Keratinocyte (primary cell): ENCODE results near the gene FBXW9. TPM values are rescaled to one million over a fixed set of nuclear protein-coding genes. Genes with fewer than 3 reads are reported as not detected.

Experiments
- DNase-seq: peaks from one replicate; pipeline ENCODE4 v3.0.0-alpha.2; 2011; ENCODE audit warnings: low read depth, missing footprints, low spot score
- FAIRE-seq: peaks from 2 replicates; lab custom pipeline; 2011; peaks lifted over from hg19 to GRCh38; lab: Jason Lieb, UNC
- H2AFZ ChIP-seq: 2 replicates; pipeline ENCODE4 v1.6.0; 2012; ENCODE audit warnings: low read length, control low read depth, inconsistent platforms; ENCODE audit not compliant: control insufficient read depth
- H3K27ac ChIP-seq: 2 replicates; pipeline ENCODE4 v1.5.1; 2011; ENCODE audit warnings: low read length; ENCODE audit not compliant: control insufficient read depth, insufficient read depth
- H3K27me3 ChIP-seq: 3 replicates; pipeline ENCODE4 v1.6.0; 2011; ENCODE audit warnings: low read length; ENCODE audit not compliant: control insufficient read depth, insufficient read depth; ENCODE audit errors: extremely low read depth
- H3K36me3 ChIP-seq, 2 experiments: 2 replicates in 1 of 2; 3 replicates in 1 of 2; pipeline ENCODE4 v1.5.1; 2011; ENCODE audit warnings: low read length in 2 of 2, mild to moderate bottlenecking in 1 of 2; ENCODE audit not compliant: control insufficient read depth in 2 of 2, insufficient read depth in 2 of 2; ENCODE audit errors: extremely low read depth in 1 of 2
- H3K4me1 ChIP-seq: 3 replicates; pipeline ENCODE4 v1.5.1; 2011; ENCODE audit warnings: low read length; ENCODE audit not compliant: control insufficient read depth, insufficient read depth; ENCODE audit errors: extremely low read depth
- H3K4me2 ChIP-seq: 3 replicates; pipeline ENCODE4 v1.6.0; 2011; ENCODE audit warnings: low read depth, low read length; ENCODE audit not compliant: control insufficient read depth, insufficient read depth; ENCODE audit errors: extremely low read depth
- H3K4me3 ChIP-seq, 3 experiments: fragments of 200-600 bp in 1 of 3; sonication (generic) in 1 of 3; 2 replicates in 2 of 3; 3 replicates in 1 of 3; pipeline ENCODE4 v1.5.1; 2011 to 2016; ENCODE audit warnings: low read length in 3 of 3, mild to moderate bottlenecking in 3 of 3, control low read depth in 2 of 3, inconsistent platforms in 1 of 3, low read depth in 1 of 3, mixed read lengths in 1 of 3, mixed run types in 1 of 3, moderate library complexity in 1 of 3; ENCODE audit not compliant: control insufficient read depth in 2 of 3, insufficient read depth in 2 of 3; ENCODE audit errors: extremely low read depth in 1 of 3
- H3K79me2 ChIP-seq: 2 replicates; pipeline ENCODE4 v1.6.0; 2012; ENCODE audit warnings: low read length; ENCODE audit not compliant: control insufficient read depth, insufficient read depth
- H3K9ac ChIP-seq: 3 replicates; pipeline ENCODE4 v1.6.0; 2011; ENCODE audit warnings: low read length; ENCODE audit not compliant: control insufficient read depth, insufficient read depth; ENCODE audit errors: extremely low read depth
- H3K9me1 ChIP-seq: 3 replicates; pipeline ENCODE4 v1.6.0; 2011; ENCODE audit warnings: low read length; ENCODE audit not compliant: control insufficient read depth, insufficient read depth; ENCODE audit errors: extremely low read depth
- H3K9me3 ChIP-seq: 2 replicates; pipeline ENCODE4 v1.5.1; 2012; ENCODE audit warnings: low read depth, low read length; ENCODE audit not compliant: control insufficient read depth
- H4K20me1 ChIP-seq: 3 replicates; pipeline ENCODE4 v1.6.0; 2011; ENCODE audit warnings: low read length; ENCODE audit not compliant: control insufficient read depth, insufficient read depth; ENCODE audit errors: extremely low read depth
- EZH2 ChIP-seq: IDR thresholded peaks from one replicate; pipeline ENCODE4 v1.6.1; 2012; ENCODE audit warnings: inconsistent platforms, mild to moderate bottlenecking, low read length, moderate library complexity
- dilution Hi-C: fragments of 300-500 bp; cut with MboI; formaldehyde crosslinking; loops from one replicate; pipeline ENCODE4 v1.7.0; 2020; ENCODE audit warnings: low sequenced_read_pairs; ENCODE audit not compliant: extremely low pct_ligation_motif_present
- polyA plus RNA-seq, 5 experiments: library from polyadenylated mRNA; depleted of rRNA in 3 of 5; stranded (reverse) in 3 of 5; stranded (forward) in 1 of 5; unstranded in 1 of 5; fragments of >200 nt; gene quantifications; 1 replicate in 1 of 5; 2 replicates in 3 of 5; 3 replicates in 1 of 5; pipeline versions ENCODE4 v1.2.1 to v1.2.3, GENCODE V29; 2011 to 2012; ENCODE audit warnings: missing spikeins in 2 of 5, low read depth in 1 of 5, low replicate concordance in 1 of 5
- TF ChIP-seq, protein P1 (sequence below), 3 experiments: IDR thresholded peaks in 1 of 3; conservative IDR thresholded peaks in 1 of 3; optimal IDR thresholded peaks in 1 of 3; 2 replicates in 2 of 3; 3 replicates in 1 of 3; pipeline versions ENCODE3 to v1.5.1; 2011; ENCODE audit warnings: low read length in 3 of 3, mild to moderate bottlenecking in 3 of 3, moderate library complexity in 2 of 3, control low read depth in 1 of 3, inconsistent platforms in 1 of 3; ENCODE audit not compliant: insufficient read depth in 2 of 3; ENCODE audit errors: extremely low read depth in 1 of 3

Gene FBXW9
- polyA plus RNA-seq, 1 donor (not counting 4 experiments of a cell fraction or from before 2014, with no cell fraction given) = 5.6 TPM

DNA sequence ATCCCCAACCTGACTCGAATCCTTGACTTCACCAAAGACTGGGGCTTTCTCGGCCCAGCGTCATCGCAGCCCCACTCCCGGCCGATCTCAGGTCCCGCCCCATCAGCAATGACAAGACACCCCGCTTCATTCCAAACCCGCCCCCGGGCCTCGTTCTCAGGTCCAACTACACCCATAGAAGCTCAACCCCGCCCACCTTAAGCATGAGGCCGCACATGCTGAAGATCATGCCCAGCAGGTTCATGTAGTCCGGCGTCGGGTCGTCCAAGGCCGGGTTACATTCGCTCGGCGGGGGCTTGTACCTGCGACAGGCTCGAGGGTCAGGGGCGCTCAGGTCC, 27.5 kb downstream of the FBXW9 start:
- DNase-seq = peak; percentile 59
- peak overlapping the region; percentile 92 for H2AFZ ChIP-seq
- H3K27me3 ChIP-seq = no peaks in the 10 kb centered on the region
- H3K79me2 ChIP-seq = peaks cover 46% of the 10 kb centered on the region
- H3K4me3 ChIP-seq = peak overlapping the region; percentile 68 to 100 (median 91)
- H3K4me2 ChIP-seq = peak overlapping the region; percentile 95
- no peaks in the 10 kb centered on the region for H3K9me3 ChIP-seq
- peaks cover 34% of the 10 kb centered on the region for H3K4me1 ChIP-seq
- FAIRE-seq = no peak
- peak overlapping the region; percentile 94 for H3K9ac ChIP-seq
- H3K36me3 ChIP-seq = peaks cover 10 to 19% of the 10 kb centered on the region in 2 experiments
- no peaks in the 10 kb centered on the region for H4K20me1 ChIP-seq
- dilution Hi-C loops = no loop called here
- H3K27ac ChIP-seq = peak overlapping the region; percentile 99
- no peaks in the 10 kb centered on the region for H3K9me1 ChIP-seq
- TF ChIP-seq EZH2 = no peak
- TF ChIP-seq, protein P1, sequence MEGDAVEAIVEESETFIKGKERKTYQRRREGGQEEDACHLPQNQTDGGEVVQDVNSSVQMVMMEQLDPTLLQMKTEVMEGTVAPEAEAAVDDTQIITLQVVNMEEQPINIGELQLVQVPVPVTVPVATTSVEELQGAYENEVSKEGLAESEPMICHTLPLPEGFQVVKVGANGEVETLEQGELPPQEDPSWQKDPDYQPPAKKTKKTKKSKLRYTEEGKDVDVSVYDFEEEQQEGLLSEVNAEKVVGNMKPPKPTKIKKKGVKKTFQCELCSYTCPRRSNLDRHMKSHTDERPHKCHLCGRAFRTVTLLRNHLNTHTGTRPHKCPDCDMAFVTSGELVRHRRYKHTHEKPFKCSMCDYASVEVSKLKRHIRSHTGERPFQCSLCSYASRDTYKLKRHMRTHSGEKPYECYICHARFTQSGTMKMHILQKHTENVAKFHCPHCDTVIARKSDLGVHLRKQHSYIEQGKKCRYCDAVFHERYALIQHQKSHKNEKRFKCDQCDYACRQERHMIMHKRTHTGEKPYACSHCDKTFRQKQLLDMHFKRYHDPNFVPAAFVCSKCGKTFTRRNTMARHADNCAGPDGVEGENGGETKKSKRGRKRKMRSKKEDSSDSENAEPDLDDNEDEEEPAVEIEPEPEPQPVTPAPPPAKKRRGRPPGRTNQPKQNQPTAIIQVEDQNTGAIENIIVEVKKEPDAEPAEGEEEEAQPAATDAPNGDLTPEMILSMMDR (optimal IDR thresholded peaks at IDR 0.05 in 1 of 3, IDR thresholded peaks at IDR 0.05 in 1 of 3, conservative IDR thresholded peaks at IDR 0.05 in 1 of 3; ENCODE audit: extremely low read depth in 1 of 3, insufficient read depth in 2 of 3, low read length in 3 of 3) = no peak

DNA sequence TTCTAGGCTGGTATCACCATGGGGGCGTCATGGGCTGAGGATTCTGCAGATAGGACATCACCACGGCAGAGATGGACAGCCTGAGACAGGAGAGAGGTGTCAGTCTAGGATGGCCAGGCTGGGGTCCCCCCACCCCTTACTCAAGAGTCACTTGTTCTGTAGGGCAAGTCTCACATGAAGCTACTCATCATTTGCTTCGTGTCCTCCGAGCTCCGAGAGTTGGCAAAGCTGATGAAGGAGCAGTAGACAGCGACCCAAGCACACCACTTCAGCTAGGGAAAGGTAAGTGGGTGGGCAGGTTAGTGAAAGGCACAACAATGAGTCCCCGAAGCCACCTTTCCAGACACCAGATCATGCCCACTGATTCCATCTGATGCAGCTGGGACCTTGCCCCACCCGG, 28.1 kb downstream of the FBXW9 start:
- H3K27me3 ChIP-seq = no peaks in the 10 kb centered on the region
- no peaks in the 10 kb centered on the region for H3K9me1 ChIP-seq
- peak overlapping the region; percentile 94 for H3K9ac ChIP-seq
- peak overlapping the region; percentile 95 for H3K4me2 ChIP-seq
- no peak overlapping the region for H2AFZ ChIP-seq
- peak overlapping the region; percentile 99 for H3K27ac ChIP-seq
- dilution Hi-C loops = no loop called here
- peak overlapping the region; percentile 68 to 100 (median 91) for H3K4me3 ChIP-seq
- H3K36me3 ChIP-seq = peaks cover 13 to 20% of the 10 kb centered on the region in 2 experiments
- H3K4me1 ChIP-seq = peaks cover 34% of the 10 kb centered on the region
- DNase-seq (no peak), FAIRE-seq (no peak)
- H3K9me3 ChIP-seq = no peaks in the 10 kb centered on the region
- H3K79me2 ChIP-seq = peaks cover 46% of the 10 kb centered on the region
- TF ChIP-seq EZH2 = no peak
- TF ChIP-seq, protein P1 (optimal IDR thresholded peaks at IDR 0.05 in 1 of 3, IDR thresholded peaks at IDR 0.05 in 1 of 3, conservative IDR thresholded peaks at IDR 0.05 in 1 of 3; ENCODE audit: extremely low read depth in 1 of 3, insufficient read depth in 2 of 3, low read length in 3 of 3) = no peak
- H4K20me1 ChIP-seq = no peaks in the 10 kb centered on the region
